Common myeloid progenitor, CD34-positive (primary cell): ENCODE measurements around the gene PPDPF. TPM values are rescaled to one million over a fixed set of nuclear protein-coding genes. Genes with fewer than 3 reads are reported as not detected.

ENCODE experiments used
- CTCF ChIA-PET: fragments of 350-600 bp; sonication (Branson Sonifier 250); formaldehyde crosslinking; loops from one replicate; lab custom pipeline; 2021; ENCODE audit warnings: antibody characterized with exemption; lab: Charles Lee
- POLR2A ChIA-PET: fragments of 350-600 bp; sonication (Branson Sonifier 250); formaldehyde crosslinking; loops from one replicate; lab custom pipeline; 2021; ENCODE audit warnings: antibody characterized with exemption; lab: Charles Lee
- DNase-seq, 3 donors: peaks; one replicate each; pipeline versions ENCODE4 v3.0.0 to v3.0.0-alpha.2; 2013
- H3K27ac ChIP-seq, 2 experiments: 1 replicate in 1 of 2; 2 replicates in 1 of 2; pipeline ENCODE4 v1.7.0; 2013; ENCODE audit warnings: inconsistent platforms in 2 of 2, low read length in 2 of 2, mild to moderate bottlenecking in 2 of 2, low read depth in 1 of 2, moderate library complexity in 1 of 2; ENCODE audit not compliant: severe bottlenecking in 2 of 2, insufficient read depth in 1 of 2, poor library complexity in 1 of 2
- H3K27me3 ChIP-seq, 5 experiments: replicated peaks in 2 of 5; 1 replicate in 3 of 5; 2 replicates in 2 of 5; pipeline versions ENCODE4 v1.6.1 to v1.7.0; 2013; ENCODE audit warnings: low read length in 4 of 5, mild to moderate bottlenecking in 2 of 5, moderate library complexity in 2 of 5, inconsistent platforms in 1 of 5; ENCODE audit not compliant: insufficient read depth in 5 of 5, control insufficient read depth in 4 of 5
- H3K36me3 ChIP-seq, 4 experiments: 1 replicate in 2 of 4; 2 replicates in 2 of 4; pipeline versions ENCODE4 v1.6.1 to v1.7.0; 2013; ENCODE audit warnings: low read length in 3 of 4, control low read depth in 1 of 4, mild to moderate bottlenecking in 1 of 4; ENCODE audit not compliant: control insufficient read depth in 4 of 4, insufficient read depth in 4 of 4
- H3K4me1 ChIP-seq, 4 experiments: 1 replicate in 3 of 4; 2 replicates in 1 of 4; pipeline versions ENCODE4 v1.6.1 to v1.7.1; 2013; ENCODE audit warnings: low read length in 3 of 4, mild to moderate bottlenecking in 3 of 4, control low read depth in 1 of 4, inconsistent platforms in 1 of 4, moderate library complexity in 1 of 4; ENCODE audit not compliant: control insufficient read depth in 4 of 4, insufficient read depth in 4 of 4; ENCODE audit errors: control extremely low read depth in 1 of 4
- H3K4me3 ChIP-seq, 7 experiments: 1 replicate in 4 of 7; 2 replicates in 3 of 7; pipeline versions ENCODE4 v1.5.1 to v1.7.0; 2013; ENCODE audit warnings: mild to moderate bottlenecking in 7 of 7, low read length in 6 of 7, moderate library complexity in 6 of 7, inconsistent platforms in 2 of 7, low read depth in 2 of 7, control low read depth in 1 of 7; ENCODE audit not compliant: insufficient read depth in 4 of 7, control insufficient read depth in 1 of 7; ENCODE audit errors: extremely low read depth in 1 of 7
- H3K9me3 ChIP-seq, 5 experiments: 1 replicate in 4 of 5; 2 replicates in 1 of 5; pipeline versions ENCODE4 v1.6.1 to v1.7.1; 2013; ENCODE audit warnings: low read length in 4 of 5, mild to moderate bottlenecking in 2 of 5, inconsistent platforms in 1 of 5, low read depth in 1 of 5, moderate library complexity in 1 of 5; ENCODE audit not compliant: control insufficient read depth in 4 of 5, insufficient read depth in 2 of 5; ENCODE audit errors: control extremely low read depth in 1 of 5
- WGBS: methylation state at CpG from one replicate; pipeline ENCODE4 v1.1.5; 2013; ENCODE audit not compliant: insufficient coverage; 5-methylcytosine and 5-hydroxymethylcytosine counted together
- polyA plus RNA-seq: library from polyadenylated mRNA; unstranded; fragments of 120-200 nt; gene quantifications from one replicate; pipeline ENCODE4 v1.2.1, GENCODE V29; 2013

The PPDPF gene, protein sequence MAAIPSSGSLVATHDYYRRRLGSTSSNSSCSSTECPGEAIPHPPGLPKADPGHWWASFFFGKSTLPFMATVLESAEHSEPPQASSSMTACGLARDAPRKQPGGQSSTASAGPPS
- 133 TPM for polyA plus RNA-seq

DNA sequence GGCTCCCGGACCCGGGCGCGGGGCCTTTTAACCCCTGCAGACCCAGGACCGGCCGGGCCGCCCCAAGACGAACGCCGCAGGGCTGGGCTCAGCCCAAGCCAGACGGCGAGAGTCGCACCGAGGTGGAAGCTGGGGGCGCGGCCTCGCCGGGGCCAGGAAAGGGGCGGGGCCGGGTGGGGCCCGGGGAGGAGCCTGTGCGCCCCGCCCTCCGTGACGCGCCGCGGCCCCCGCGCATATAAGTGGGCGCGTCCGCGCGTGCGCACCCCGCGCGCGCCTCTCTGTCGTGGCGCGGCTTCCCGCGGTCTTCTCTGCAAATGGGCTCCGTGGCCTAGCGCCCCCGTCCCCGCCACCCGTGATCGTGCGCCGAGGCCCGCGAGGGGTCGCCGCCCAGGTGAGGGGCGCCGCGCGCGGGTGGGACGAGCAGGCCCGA lies at the start of gene PPDPF:
PPDPF (plus strand) TSS at position 262 of the 430 bp plus-strand sequence. CDS start 544 bp downstream, outside the sequence.
- ChIA-PET POLR2A (interaction anchor here (0.6 to 2.0 kb wide), 2 partner anchors 12 to 24 kb away, joined by 3 to 7 read pairs; no protein-coding TSS in a partner anchor), CTCF (interaction anchor here (1.0 to 4.7 kb wide), 6 partner anchors 10 to 84 kb away, joined by 3 to 31 read pairs (median 8); partner anchors contain the start of gene PTK6)
- DNase-seq = peak; percentile 74 to 88 (median 88)
- Histone ChIP-seq H3K4me1 (peaks cover 0 to 28% (median 21%) of the 10 kb centered on the region in 4 experiments), H3K4me3 (peak within 1 kb of the TSS; percentile 52 to 83 (median 76)), H3K27ac (peak within 1 kb of the TSS in 1 of 2 experiments; percentile 64), H3K27me3 (no peaks in the 10 kb centered on the region), H3K36me3 (peaks cover 2 to 16% (median 9%) of the 10 kb centered on the region in 4 experiments), H3K9me3 (peaks cover 0 to 11% (median 6%) of the 10 kb centered on the region in 5 experiments)
- under 1% methylated on average over 59 of the region's 64 CpGs for WGBS

DNA sequence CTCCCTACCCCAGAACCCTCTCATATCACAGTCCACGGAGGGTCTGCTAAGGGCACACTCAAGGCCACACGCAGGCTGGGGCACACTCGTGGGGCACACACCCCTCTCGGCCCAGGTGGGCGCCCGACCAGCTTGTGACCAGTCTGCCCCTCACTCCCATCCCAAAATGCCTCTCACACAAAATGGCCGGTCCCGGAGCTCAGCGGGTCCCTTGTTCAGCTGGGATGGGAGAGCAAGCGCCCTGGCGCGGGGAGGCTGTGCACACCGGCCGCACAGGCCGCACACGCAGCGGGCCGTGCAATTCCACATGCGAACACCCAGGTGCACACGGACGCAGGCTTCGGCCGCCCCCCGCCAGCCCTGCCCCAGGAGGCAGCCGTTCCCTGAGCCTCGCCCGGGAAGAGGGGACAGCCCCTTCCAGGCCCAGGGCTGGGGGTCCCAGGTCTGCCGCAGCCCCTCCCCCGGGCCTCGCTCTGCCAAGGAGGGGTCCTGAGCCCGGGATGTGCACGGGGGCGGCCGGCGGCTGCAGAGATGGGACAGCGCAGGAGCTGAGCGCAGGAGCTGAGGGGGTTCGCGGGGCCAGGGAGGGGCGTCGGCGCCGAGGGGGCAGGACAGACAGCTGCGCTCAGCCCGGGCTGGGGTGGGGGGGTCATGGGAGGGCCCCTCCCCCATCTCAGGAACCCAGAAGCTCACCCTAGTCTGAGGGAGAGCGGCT lies 49.4 kb upstream of the PPDPF start:
- DNase-seq = no peak
- no peaks in the 10 kb centered on the region for H3K36me3 ChIP-seq
- 17% methylated on average over 32 of the region's 46 CpGs for WGBS
- no peaks in the 10 kb centered on the region for H3K9me3 ChIP-seq
- POLR2A ChIA-PET = no interaction called here
- no peak overlapping the region for H3K27ac ChIP-seq
- peaks cover 0 to 95% (median 29%) of the 10 kb centered on the region in 5 experiments for H3K27me3 ChIP-seq
- no peak overlapping the region for H3K4me3 ChIP-seq
- peaks cover 0 to 16% (median 9%) of the 10 kb centered on the region in 4 experiments for H3K4me1 ChIP-seq
- CTCF ChIA-PET = interaction anchor here (0.8 to 1.4 kb wide), 2 partner anchors 14 to 20 kb away, joined by 3 read pairs; no protein-coding TSS in a partner anchor

DNA sequence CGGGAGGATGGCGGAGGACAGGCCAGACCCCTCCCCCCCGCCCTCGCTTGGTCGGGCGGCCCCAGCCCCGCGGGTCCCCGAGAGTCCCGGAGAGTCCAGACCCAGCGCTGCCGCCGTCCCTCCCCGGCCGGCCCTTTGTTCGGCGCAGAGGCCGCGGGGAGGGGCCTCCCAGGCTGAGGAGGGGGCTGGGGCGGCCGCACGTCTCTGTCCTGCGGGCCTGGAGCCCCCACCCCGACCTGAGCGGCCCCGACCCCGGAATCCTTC lies 48.9 kb upstream of the PPDPF start:
- ChIA-PET CTCF (interaction anchor here (0.8 kb wide), 1 partner anchor 25 kb away, joined by 3 read pairs; no protein-coding TSS in a partner anchor), POLR2A (no interaction called here)
- Histone ChIP-seq H3K27me3 (peaks cover 0 to 95% (median 29%) of the 10 kb centered on the region in 5 experiments), H3K27ac (no peak overlapping the region), H3K4me1 (peaks cover 0 to 16% (median 9%) of the 10 kb centered on the region in 4 experiments), H3K4me3 (peak overlapping the region in 2 of 7 experiments; percentile 48 to 50), H3K9me3 (no peaks in the 10 kb centered on the region), H3K36me3 (no peaks in the 10 kb centered on the region)
- DNase-seq = no peak
- 0% methylated on average over 15 of the region's 27 CpGs for WGBS

DNA sequence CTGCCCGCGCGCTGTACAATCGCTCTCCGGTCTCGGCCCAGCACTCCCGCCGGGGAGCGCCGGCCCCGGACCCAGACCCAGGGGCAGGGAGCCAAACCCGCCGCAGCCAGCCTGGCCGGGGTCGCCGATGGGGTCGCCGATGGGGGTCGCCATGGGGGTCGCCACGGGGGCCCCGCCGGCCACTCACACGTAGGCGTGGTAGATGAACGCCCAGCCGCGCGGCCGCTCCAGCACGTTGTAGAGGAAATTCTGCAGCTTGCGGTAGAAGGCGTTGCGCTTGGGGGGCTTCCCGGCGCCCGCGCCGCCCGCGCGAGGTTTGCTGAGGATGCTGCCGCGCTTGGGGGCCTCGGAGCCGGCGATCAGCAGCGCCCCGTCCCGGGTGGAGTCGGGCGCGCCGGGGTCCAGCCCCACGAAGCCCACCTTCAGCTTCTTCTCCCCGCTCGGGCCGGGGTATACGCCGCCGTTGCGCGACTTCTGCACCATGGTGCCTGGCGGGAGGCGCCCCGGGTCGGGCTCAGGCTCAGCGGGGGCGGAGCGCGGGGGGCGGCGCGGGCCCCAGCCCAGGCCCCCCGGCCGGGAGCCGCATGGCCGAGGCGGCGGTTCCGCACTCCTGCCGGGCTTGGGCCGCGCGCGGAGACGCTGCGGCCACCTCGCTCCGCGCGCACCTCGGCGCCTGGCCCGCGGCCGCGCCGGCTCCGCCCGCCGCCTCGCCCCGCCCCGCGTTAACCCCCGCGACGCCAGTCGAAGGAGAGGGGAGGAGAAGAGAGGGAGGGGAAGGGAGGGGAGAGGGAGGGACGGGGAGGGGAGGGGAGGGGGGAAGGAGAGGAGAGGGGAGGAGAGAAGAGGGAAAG lies 48.4 kb upstream of the PPDPF start, which contains the start of gene KCNQ2:
KCNQ2 (minus strand) TSS at position 675 of the 851 bp plus-strand sequence; CDS start at position 483, 192 bp downstream.
- ChIA-PET POLR2A (no interaction called here), CTCF (interaction anchor here (0.8 kb wide), 1 partner anchor 25 kb away, joined by 3 read pairs; no protein-coding TSS in a partner anchor)
- DNase-seq = no peak
- WGBS = 0% methylated on average over 76 of the region's 111 CpGs
- H3K4me3 ChIP-seq = peak within 1 kb of the TSS in 3 of 7 experiments; percentile 4 to 50 (median 48)
- H3K27me3 ChIP-seq = peaks cover 0 to 95% (median 27%) of the 10 kb centered on the region in 5 experiments
- no peaks in the 10 kb centered on the region for H3K9me3 ChIP-seq
- peaks cover 0 to 16% (median 9%) of the 10 kb centered on the region in 4 experiments for H3K4me1 ChIP-seq
- H3K36me3 ChIP-seq = no peaks in the 10 kb centered on the region
- H3K27ac ChIP-seq = no peak within 1 kb of the TSS

DNA sequence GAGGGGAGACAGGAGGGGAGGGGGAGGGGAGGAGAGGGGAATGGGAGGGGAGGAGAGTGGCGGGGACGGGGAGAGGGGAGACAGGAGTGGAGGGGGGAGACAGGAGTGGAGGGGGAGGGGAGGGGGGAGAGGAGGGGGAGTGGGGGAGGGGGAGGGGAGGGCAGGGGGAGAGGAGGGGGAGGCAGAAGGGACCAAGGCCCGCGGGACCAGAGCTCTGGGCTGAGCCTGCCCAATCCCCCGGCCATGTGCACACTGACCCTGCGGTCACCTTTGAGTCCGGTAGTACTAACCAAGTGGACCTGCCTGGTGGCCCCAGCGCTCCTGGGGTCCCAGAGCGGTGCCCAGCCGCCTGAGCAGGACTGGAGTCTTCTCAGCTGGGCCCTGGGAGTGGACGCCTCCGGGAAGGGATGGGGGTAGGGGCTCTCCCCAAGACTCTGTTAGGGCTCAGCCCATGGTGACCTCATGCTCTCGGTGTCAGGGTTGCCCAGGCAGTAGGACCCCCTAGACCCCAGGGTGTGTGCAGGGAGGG lies 47.6 kb upstream of the PPDPF start:
- DNase-seq = no peak
- CTCF ChIA-PET = interaction anchor here (0.6 kb wide), 1 partner anchor 16 kb away, joined by 3 read pairs; no protein-coding TSS in a partner anchor
- no peaks in the 10 kb centered on the region for H3K36me3 ChIP-seq
- H3K27me3 ChIP-seq = peaks cover 0 to 95% (median 33%) of the 10 kb centered on the region in 5 experiments
- no peaks in the 10 kb centered on the region for H3K9me3 ChIP-seq
- peaks cover 0 to 16% (median 9%) of the 10 kb centered on the region in 4 experiments for H3K4me1 ChIP-seq
- H3K4me3 ChIP-seq = no peak overlapping the region
- POLR2A ChIA-PET = no interaction called here
- WGBS = 65% methylated on average over 6 of the region's 13 CpGs
- no peak overlapping the region for H3K27ac ChIP-seq

DNA sequence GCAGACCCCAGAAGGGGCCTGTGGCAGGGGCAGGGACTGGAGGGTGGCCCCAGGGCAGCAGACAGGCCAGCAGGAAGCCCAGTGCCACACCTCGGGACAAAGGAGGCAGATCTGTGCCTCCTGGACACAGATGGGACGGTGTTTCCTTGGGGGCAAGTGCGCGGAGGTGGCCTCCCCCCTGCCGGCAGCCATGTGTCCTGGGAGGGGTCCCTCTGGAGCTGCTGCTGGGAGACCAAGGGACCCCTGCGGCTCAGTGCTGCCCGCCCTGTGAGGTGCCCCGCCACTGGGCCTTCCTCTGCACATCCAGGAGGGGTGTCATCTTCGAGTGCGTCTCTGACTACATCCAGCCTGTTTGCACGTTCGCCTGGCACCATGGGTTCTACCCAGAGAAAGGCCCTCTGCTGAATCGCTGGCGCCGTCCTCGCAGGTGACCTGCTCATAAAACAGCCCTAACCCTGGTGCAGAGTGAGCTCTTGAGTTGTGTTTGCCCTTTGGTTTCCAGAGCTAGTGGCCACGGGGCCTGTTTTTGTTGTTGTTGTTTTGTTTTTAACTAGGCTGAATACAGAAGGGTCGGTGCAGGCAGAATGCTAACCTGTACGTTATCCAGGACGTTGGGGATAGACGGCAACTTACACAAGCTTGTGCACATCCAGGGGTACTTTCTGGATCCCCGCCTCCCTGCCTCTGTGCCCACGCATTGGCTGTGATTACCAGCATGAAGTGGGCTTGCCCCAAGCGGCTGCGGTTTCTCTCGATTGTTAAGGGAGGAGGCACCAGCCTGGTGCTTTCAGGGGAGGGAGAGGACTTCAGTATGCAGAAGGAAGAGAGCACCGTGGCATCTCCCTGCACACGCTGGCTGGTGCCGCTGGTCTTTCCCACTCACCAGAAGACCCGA lies 46.8 kb upstream of the PPDPF start:
- Histone ChIP-seq H3K36me3 (no peaks in the 10 kb centered on the region), H3K4me3 (no peak overlapping the region), H3K9me3 (no peaks in the 10 kb centered on the region), H3K4me1 (peaks cover 0 to 16% (median 9%) of the 10 kb centered on the region in 4 experiments), H3K27me3 (peaks cover 0 to 96% (median 32%) of the 10 kb centered on the region in 5 experiments), H3K27ac (no peak overlapping the region)
- DNase-seq = peak in 2 of 3 donors; percentile 44 to 67
- 28% methylated on average over 28 of the region's 30 CpGs for WGBS
- POLR2A ChIA-PET = no interaction called here
- CTCF ChIA-PET = interaction anchor here (0.6 to 1.6 kb wide), 3 partner anchors 9 to 22 kb away, joined by 3 to 6 read pairs (median 5); no protein-coding TSS in a partner anchor
